GM12892 (cell line): Measurements from ENCODE around the gene PTPRH.

ENCODE experiments used
- POLR2A ChIP-seq: IDR thresholded peaks from 2 replicates; pipeline ENCODE4 v1.6.1; 2011; ENCODE audit warnings: low read depth, low read length, control low read depth
- POLR2AphosphoS5 ChIP-seq: IDR thresholded peaks from 2 replicates; pipeline ENCODE4 v1.6.1; 2011; ENCODE audit warnings: low read depth, low read length, control low read depth

- TF ChIP-seq POLR2A (no peak), POLR2AphosphoS5 (no peak)
These were observed 74.6 kb downstream of the PTPRH start for GRCh38 chr19:55134736-55135135.
